KMS-11 (cell line): ENCODE data around the gene CYTH4.

Source experiments
- H2AFZ ChIP-seq: fragments of 200-600 bp; sonication (generic); 2 replicates; pipeline ENCODE4 v1.6.1; 2016; ENCODE audit warnings: antibody characterized with exemption, mixed run types, low read depth
- H3K27ac ChIP-seq: fragments of 200-600 bp; sonication (generic); 2 replicates; pipeline ENCODE4 v1.6.1; 2016; ENCODE audit warnings: mild to moderate bottlenecking, mixed run types
- H3K27me3 ChIP-seq: fragments of 200-600 bp; sonication (generic); 2 replicates; pipeline ENCODE4 v1.6.1; 2017; ENCODE audit warnings: mild to moderate bottlenecking, low read depth, mixed run types, moderate library complexity; ENCODE audit not compliant: insufficient read depth
- H3K36me3 ChIP-seq: fragments of 200-600 bp; sonication (generic); 2 replicates; pipeline ENCODE4 v1.6.1; 2017; ENCODE audit warnings: mild to moderate bottlenecking, mixed run types; ENCODE audit not compliant: insufficient read depth
- H3K4me1 ChIP-seq: fragments of 200-600 bp; sonication (generic); 2 replicates; pipeline ENCODE4 v1.6.1; 2016; ENCODE audit warnings: mild to moderate bottlenecking, low read depth, mixed run types; ENCODE audit not compliant: poor library complexity, severe bottlenecking
- H3K4me2 ChIP-seq: fragments of 200-600 bp; sonication (generic); 2 replicates; pipeline ENCODE4 v1.7.0; 2016; ENCODE audit warnings: mild to moderate bottlenecking, mixed run types
- H3K4me3 ChIP-seq: fragments of 200-600 bp; sonication (generic); IDR thresholded peaks from 2 replicates; pipeline ENCODE4 v1.6.1; 2017; ENCODE audit warnings: low read depth, low read length, mixed read lengths; ENCODE audit not compliant: insufficient read depth
- H3K79me2 ChIP-seq: fragments of 200-600 bp; sonication (generic); 2 replicates; pipeline ENCODE4 v1.6.1; 2016; ENCODE audit warnings: low read depth, mixed run types; ENCODE audit not compliant: insufficient read depth
- H3K9ac ChIP-seq: fragments of 200-600 bp; sonication (generic); 2 replicates; pipeline ENCODE4 v1.6.1; 2016; ENCODE audit warnings: mild to moderate bottlenecking, mixed run types
- H4K20me1 ChIP-seq: fragments of 200-600 bp; sonication (generic); 2 replicates; pipeline ENCODE4 v1.6.1; 2016; ENCODE audit warnings: mild to moderate bottlenecking, mixed run types; ENCODE audit not compliant: insufficient read depth
- TF ChIP-seq, protein P1 (sequence below): fragments of 200-600 bp; sonication (generic); conservative IDR thresholded peaks from 2 replicates; pipeline ENCODE4 v1.6.1; 2017; ENCODE audit warnings: low read depth, mild to moderate bottlenecking, antibody characterized with exemption, low read length, moderate library complexity, mixed read lengths

CYTH4 gene

DNA sequence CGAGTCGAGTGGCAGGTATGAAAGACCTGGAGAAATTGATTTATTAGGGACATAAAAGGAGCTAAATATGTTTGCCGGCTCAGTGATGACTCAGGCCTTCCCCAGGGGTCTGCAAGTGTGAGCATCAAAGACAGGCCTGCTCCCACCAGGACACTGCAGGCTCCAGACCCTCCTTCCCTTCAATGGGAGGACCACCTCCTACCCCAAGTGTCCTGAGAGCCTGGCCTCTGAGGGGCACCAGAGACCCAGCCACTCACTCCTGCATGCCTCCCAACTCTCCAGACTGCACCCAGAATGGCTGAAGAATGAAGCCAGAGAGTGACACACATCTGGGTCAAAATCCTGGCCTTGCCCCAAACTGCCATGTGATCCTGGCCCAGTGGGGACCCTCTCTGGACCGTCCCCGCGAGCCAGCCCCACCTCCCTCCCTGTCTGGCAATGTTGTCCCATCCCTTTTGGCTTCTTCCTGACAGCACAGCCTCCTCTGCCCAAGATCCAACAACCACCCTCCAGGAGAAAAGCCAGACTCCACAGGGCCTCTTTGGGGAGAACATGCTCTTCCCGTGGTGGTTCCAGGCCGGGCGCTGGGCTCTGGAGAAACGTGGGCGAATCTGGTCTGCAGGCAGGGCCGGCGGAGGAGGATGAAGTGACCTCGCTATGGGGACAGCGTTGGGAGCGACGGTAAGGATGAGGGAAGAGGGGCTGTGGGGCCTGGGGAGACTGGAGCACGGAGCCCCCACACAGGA lies 36.2 kb downstream of the CYTH4 start:
- H3K4me3 ChIP-seq = no peak overlapping the region
- TF ChIP-seq, protein P1, sequence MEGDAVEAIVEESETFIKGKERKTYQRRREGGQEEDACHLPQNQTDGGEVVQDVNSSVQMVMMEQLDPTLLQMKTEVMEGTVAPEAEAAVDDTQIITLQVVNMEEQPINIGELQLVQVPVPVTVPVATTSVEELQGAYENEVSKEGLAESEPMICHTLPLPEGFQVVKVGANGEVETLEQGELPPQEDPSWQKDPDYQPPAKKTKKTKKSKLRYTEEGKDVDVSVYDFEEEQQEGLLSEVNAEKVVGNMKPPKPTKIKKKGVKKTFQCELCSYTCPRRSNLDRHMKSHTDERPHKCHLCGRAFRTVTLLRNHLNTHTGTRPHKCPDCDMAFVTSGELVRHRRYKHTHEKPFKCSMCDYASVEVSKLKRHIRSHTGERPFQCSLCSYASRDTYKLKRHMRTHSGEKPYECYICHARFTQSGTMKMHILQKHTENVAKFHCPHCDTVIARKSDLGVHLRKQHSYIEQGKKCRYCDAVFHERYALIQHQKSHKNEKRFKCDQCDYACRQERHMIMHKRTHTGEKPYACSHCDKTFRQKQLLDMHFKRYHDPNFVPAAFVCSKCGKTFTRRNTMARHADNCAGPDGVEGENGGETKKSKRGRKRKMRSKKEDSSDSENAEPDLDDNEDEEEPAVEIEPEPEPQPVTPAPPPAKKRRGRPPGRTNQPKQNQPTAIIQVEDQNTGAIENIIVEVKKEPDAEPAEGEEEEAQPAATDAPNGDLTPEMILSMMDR = no peak
- H3K4me2 ChIP-seq = no peak overlapping the region
- no peaks in the 10 kb centered on the region for H3K4me1 ChIP-seq
- peaks cover 68% of the 10 kb centered on the region for H3K27me3 ChIP-seq
- H3K27ac ChIP-seq = no peak overlapping the region
- no peak overlapping the region for H3K9ac ChIP-seq
- H4K20me1 ChIP-seq = no peaks in the 10 kb centered on the region
- H2AFZ ChIP-seq = no peak overlapping the region
- no peaks in the 10 kb centered on the region for H3K36me3 ChIP-seq
- H3K79me2 ChIP-seq = no peaks in the 10 kb centered on the region

GRCh38 chr22:37319469-37319868 lies 37.2 kb downstream of the CYTH4 start:
- Histone ChIP-seq H4K20me1 (no peaks in the 10 kb centered on the region), H3K36me3 (no peaks in the 10 kb centered on the region), H3K27me3 (peaks cover 72% of the 10 kb centered on the region), H3K4me2 (no peak overlapping the region), H2AFZ (no peak overlapping the region), H3K4me1 (no peaks in the 10 kb centered on the region), H3K27ac (no peak overlapping the region), H3K4me3 (no peak overlapping the region), H3K79me2 (no peaks in the 10 kb centered on the region), H3K9ac (no peak overlapping the region)
- TF ChIP-seq, protein P1 = no peak

DNA sequence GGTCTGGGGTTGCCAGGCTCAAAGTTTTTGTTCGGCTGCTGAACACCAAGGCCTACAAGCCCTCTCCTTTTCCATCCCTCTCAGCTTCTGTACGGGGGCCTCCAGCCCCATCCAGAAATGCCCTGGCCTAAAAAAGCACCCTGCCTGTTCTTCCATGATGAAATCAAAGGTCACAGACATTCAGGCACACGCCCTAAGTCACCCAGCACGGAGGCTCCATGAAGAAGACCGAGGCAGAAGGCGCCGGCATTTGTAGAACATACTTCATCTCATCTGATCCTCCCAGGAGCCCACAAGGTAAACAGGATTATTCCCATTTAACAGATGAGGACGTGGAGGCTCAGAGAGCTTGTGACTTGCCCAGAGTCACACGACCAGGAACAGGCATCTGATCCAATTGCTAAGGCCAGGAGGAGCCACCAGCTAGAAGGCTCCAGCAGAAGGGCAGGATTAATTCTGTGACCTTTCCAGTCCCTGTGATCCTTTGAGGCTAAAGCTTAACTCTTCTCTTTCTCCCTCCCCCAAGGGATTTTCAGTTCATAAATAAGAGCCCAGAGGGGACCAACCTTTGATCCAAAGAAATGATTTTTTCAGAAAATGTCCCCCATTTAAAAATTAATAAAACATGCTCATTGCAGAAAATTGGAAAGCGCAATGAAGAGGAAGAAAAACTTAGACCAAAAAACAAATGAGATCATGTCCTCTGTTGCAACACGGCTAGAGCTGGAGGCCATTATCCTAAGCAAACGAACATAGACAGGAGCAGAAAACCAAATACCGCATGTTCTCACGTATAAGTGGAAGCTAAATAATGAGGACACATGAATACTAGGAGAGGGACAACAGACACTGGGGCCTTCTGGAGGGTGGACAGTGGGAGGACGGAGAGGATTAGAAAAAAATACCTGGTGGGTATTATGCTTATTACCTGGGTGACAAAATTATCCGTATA lies 38.7 kb downstream of the CYTH4 start:
- H3K4me1 ChIP-seq = no peaks in the 10 kb centered on the region
- TF ChIP-seq, protein P1 = no peak

DNA sequence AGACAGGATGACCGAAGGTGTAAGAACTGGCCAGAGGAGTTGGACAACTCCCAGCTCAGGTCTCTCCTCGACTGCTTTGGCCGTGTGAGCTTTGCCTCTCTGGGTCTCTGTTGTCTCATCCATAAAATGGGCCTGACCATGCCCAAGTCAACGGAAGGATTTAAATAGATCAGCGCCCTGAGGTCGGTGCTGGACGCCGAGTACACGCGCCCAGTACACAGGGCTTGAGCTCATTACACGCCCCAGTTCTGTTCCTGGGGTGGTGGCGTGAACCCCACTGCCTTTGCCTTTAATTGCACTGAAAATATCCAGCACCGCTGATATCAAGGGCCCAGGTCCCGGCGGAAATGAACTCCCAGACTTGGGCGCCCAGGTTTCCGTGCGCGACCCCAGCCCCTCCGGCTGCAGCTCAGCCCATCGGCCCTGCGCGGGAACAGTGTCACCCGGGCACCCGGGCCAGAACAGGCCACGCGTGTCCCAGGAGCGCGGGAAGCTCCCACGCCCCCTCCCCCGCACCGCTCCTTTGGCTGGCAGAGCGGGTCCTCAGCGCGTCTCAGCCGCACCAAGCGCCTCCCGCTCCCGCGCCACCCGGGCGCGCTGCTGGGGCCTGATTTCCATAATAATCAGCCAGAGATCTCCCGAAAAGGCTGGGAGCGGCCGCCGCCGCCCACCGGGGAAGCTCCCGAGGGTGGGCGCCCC lies 42.2 kb downstream of the CYTH4 start:
- Histone ChIP-seq H3K36me3 (no peaks in the 10 kb centered on the region), H3K4me3 (no peak overlapping the region), H3K9ac (no peak overlapping the region), H3K27ac (no peak overlapping the region), H4K20me1 (no peaks in the 10 kb centered on the region), H3K79me2 (no peaks in the 10 kb centered on the region), H3K4me2 (no peak overlapping the region), H2AFZ (no peak overlapping the region), H3K27me3 (peaks cover 90% of the 10 kb centered on the region), H3K4me1 (no peaks in the 10 kb centered on the region)
- TF ChIP-seq, protein P1 = no peak

More for the DNA sequence above, 38.7 kb downstream of the CYTH4 start:
- Histone ChIP-seq H3K79me2 (no peaks in the 10 kb centered on the region), H3K36me3 (no peaks in the 10 kb centered on the region), H2AFZ (no peak overlapping the region), H3K4me3 (no peak overlapping the region), H3K4me2 (no peak overlapping the region), H4K20me1 (no peaks in the 10 kb centered on the region), H3K9ac (no peak overlapping the region), H3K27me3 (peaks cover 76% of the 10 kb centered on the region), H3K27ac (no peak overlapping the region)
